GM06990 (cell line): ENCODE data around the gene PON2.

ENCODE experiments used
- DNase-seq: peaks from one replicate; pipeline ENCODE4 v3.0.0-alpha.2; 2011; ENCODE audit not compliant: insufficient read length; ENCODE audit errors: extremely low read depth
- H3K27me3 ChIP-seq: replicated peaks from 2 replicates; pipeline ENCODE4 v1.6.0; 2011; ENCODE audit warnings: low read length; ENCODE audit not compliant: control insufficient read depth, insufficient read depth
- H3K36me3 ChIP-seq: 2 replicates; pipeline ENCODE4 v1.5.1; 2011; ENCODE audit warnings: low read length; ENCODE audit not compliant: control insufficient read depth, insufficient read depth
- H3K4me3 ChIP-seq: replicated peaks from 2 replicates; pipeline ENCODE4 v1.5.1; 2011; ENCODE audit warnings: low read depth, mild to moderate bottlenecking, control low read depth, low read length
- TF ChIP-seq, protein P1 (sequence below): IDR thresholded peaks from 2 replicates; pipeline ENCODE4 v1.5.1; 2011; ENCODE audit warnings: low read length, control low read depth, mild to moderate bottlenecking, inconsistent platforms; ENCODE audit not compliant: insufficient read depth, poor library complexity, severe bottlenecking

The PON2 gene

DNA sequence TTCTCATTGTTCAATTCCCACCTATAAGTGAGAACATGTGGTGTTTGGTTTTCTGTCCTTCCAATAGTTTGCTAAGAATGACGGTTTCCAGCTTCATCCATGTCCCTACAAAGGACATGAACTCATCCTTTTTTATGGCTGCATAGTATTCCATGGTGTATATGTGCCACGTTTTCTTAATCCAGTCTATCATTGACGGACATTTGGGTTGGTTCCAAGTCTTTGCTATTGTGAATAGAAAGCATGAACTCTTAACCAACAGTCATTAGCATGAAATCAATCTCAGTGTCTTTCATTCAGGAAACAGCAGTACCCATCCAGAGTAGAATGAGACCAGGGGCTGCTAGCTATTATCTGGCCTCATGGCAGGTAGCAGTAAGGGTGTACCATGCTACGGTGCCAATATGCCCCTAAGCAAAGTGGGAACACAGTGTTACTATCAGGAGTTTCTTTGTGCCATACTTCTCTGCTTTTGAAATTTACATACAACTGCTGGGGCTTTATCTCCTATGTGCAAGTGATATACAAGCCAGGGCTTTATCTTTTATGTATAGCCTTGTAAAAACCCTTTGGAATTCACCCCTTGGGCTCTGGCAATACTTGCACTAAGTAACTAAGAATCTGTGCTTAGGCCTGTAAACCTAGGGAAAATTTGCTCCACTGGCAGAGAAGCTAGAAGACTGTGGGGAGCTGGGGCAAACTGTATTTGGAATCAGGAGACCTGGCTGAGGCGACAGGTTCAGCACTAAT, 5.4 kb downstream of the PON2 start:
- no peaks in the 10 kb centered on the region for H3K27me3 ChIP-seq
- DNase-seq: no peak
- TF ChIP-seq, protein P1, sequence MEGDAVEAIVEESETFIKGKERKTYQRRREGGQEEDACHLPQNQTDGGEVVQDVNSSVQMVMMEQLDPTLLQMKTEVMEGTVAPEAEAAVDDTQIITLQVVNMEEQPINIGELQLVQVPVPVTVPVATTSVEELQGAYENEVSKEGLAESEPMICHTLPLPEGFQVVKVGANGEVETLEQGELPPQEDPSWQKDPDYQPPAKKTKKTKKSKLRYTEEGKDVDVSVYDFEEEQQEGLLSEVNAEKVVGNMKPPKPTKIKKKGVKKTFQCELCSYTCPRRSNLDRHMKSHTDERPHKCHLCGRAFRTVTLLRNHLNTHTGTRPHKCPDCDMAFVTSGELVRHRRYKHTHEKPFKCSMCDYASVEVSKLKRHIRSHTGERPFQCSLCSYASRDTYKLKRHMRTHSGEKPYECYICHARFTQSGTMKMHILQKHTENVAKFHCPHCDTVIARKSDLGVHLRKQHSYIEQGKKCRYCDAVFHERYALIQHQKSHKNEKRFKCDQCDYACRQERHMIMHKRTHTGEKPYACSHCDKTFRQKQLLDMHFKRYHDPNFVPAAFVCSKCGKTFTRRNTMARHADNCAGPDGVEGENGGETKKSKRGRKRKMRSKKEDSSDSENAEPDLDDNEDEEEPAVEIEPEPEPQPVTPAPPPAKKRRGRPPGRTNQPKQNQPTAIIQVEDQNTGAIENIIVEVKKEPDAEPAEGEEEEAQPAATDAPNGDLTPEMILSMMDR: no peak
- H3K4me3 ChIP-seq: no peak overlapping the region
- H3K36me3 ChIP-seq: no peaks in the 10 kb centered on the region

DNA sequence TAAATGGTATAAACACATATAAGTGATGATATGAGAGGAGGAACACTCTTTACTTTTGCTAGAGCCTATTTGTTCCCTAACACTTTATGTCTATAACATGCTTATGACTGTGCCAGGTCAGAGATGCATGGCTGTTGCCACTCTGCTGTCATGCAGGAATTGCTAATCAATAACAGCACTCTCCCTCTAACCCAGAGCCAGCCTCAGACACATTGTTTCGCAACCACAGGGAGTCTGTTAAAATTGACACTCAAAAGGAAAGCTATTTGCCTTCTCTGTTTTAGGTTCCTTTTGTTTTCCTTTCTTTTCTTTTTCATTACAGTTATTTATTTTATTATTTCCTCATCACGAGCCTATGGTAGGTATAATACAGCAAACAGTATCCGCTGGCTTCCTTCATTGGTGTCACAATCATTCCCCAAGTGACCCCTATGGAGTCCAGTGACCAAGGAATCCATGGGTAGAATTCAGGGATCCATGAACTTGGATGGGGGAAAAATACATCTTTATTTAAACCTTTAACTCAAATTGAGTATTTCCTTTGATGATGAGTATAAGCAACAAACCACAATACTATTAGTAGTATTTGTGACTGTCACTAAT, 6.8 kb downstream of the PON2 start:
- TF ChIP-seq, protein P1: no peak
- no peak overlapping the region for H3K4me3 ChIP-seq
- no peaks in the 10 kb centered on the region for H3K36me3 ChIP-seq
- DNase-seq: no peak
- H3K27me3 ChIP-seq: no peaks in the 10 kb centered on the region

DNA sequence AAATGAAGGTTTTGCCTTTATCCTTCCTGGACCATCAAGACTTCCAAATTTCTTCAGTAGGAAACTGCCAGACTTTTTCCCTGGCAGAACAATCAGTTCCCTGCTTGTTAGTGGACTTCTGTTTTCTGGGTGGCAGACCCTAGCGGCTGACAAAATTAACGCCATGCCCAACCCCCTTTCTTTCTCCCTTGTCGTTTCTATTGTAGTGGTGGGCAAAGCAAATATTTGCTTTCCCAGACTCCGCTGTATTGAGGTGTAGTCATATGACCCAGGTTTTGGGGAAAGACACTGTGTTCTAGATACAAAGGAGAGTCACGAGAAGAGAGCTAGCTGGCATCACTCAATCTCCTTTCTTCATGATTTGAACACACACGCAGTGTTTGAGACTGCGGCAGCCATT, 7.7 kb downstream of the PON2 start:
- Histone ChIP-seq H3K36me3 (no peaks in the 10 kb centered on the region), H3K4me3 (no peak overlapping the region), H3K27me3 (no peaks in the 10 kb centered on the region)
- TF ChIP-seq, protein P1: no peak
- DNase-seq: no peak

DNA sequence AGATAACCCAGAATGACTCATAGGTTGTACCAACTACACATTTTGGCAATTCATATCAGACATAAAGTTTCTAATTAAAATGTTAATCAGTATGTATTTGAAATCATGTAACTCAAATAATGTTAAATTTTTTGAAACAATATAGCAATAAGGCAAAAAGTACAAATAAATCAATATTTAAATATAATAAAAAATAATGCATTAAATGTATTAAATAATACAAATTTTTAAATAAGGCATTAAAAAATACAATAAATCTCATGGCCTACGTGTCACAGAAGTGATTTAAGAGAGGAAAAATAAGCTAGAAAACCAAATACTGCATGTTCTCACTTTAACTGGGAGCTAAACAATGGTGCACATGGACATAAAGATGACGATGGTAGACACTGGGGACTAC, 9.1 kb downstream of the PON2 start:
- H3K4me3 ChIP-seq: no peak overlapping the region
- TF ChIP-seq, protein P1: no peak
- H3K27me3 ChIP-seq: no peaks in the 10 kb centered on the region
- no peak for DNase-seq
- H3K36me3 ChIP-seq: no peaks in the 10 kb centered on the region

DNA sequence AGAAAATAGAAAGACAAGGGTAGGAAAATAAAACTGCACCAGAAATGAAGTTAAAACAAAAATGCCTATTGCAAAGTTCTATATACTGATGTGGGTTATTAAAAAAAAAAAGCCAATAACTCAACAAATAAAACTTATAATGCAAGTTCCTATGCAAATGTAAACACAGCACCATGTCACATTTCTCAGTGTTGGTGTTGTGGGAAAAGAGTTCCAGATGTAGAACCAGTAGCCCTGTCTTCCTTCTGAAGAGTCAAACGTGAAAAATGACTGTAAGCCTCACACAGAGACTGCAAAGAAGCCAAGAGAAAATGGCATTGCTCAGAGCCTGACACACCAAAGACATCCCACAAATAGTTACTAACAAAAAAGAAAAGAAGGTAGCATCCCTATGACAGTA, 10.1 kb downstream of the PON2 start:
- Histone ChIP-seq H3K27me3 (no peaks in the 10 kb centered on the region), H3K36me3 (no peaks in the 10 kb centered on the region), H3K4me3 (no peak overlapping the region)
- no peak for DNase-seq
- TF ChIP-seq, protein P1: no peak
